Fibroblast of skin of left biceps (primary cell): ENCODE results near the gene BIRC3.
"Not testable (repeated sequence)": the region's sequence is repeated elsewhere in the genome, so short reads cannot be mapped to it uniquely, and the experiment has no call there.

Source experiments
- DNase-seq, 2 experiments: peaks; one replicate each; pipeline ENCODE4 v3.0.0-alpha.2; 2013; ENCODE audit warnings: low read depth in 2 of 2

Gene BIRC3

GRCh38 chr11:102374633-102375424 is 57.5 kb downstream of the BIRC3 start:
- not testable (repeated sequence) for DNase-seq

- DNase-seq, result no peak
These were observed 58.6 kb downstream of the BIRC3 start for GRCh38 chr11:102375720-102376399.

- DNase-seq, result no peak
These were observed 60.6 kb downstream of the BIRC3 start for GRCh38 chr11:102377891-102378290.

- no peak for DNase-seq
These were observed 61.5 kb downstream of the BIRC3 start for GRCh38 chr11:102378818-102379217.

- DNase-seq, result no peak
These were observed 65.1 kb downstream of the BIRC3 start for GRCh38 chr11:102382384-102382783.

GRCh38 chr11:102383839-102384238 is 66.6 kb downstream of the BIRC3 start:
- no peak for DNase-seq

- no peak for DNase-seq
These were observed 67.3 kb downstream of the BIRC3 start for GRCh38 chr11:102384419-102385079.

GRCh38 chr11:102385085-102386007 is 68.1 kb downstream of the BIRC3 start:
- DNase-seq, result no peak

GRCh38 chr11:102386136-102386734 is 69.0 kb downstream of the BIRC3 start:
- no peak for DNase-seq

- no peak for DNase-seq
These were observed 69.9 kb downstream of the BIRC3 start for GRCh38 chr11:102387043-102387781.
